Measurements from ENCODE around the gene KLK11. TPM values are rescaled to one million over a fixed set of nuclear protein-coding genes. Genes with fewer than 3 reads are reported as not detected.

Gene KLK11, protein sequence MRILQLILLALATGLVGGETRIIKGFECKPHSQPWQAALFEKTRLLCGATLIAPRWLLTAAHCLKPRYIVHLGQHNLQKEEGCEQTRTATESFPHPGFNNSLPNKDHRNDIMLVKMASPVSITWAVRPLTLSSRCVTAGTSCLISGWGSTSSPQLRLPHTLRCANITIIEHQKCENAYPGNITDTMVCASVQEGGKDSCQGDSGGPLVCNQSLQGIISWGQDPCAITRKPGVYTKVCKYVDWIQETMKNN
- total RNA-seq (ENCODE audit: low replicate concordance), result not detected in 2 replicates

DNA sequence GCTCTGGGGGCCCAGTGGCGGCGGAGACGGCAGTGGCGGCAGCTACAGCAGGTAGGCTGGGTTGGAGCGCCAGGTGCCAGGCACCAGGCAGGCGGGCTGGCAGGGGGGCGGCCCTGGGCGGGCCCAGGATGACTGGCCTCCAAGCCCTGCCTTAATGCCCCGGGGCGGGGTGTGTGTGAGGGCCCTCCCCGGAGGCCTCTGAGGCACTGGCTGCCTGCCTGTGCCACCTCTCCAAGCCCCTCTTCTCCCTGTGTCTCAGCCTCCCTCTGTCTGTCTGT, at the start of gene KLK11:
Gene KLK11, minus strand, starts transcription at position 63 of the 278 bp plus-strand sequence. CDS start 985 bp downstream, outside the sequence.
- no peak for DNase-seq (ENCODE audit: low spot score)
- Histone ChIP-seq H3K9me3 (ENCODE audit: low read depth) (no peaks in the 10 kb centered on the region), H3K4me1 (peaks cover 22% of the 10 kb centered on the region), H3K27me3 (no peaks in the 10 kb centered on the region), H3K4me2 (no peak within 1 kb of the TSS), H3F3A (ENCODE audit: low read depth) (no peaks in the 10 kb centered on the region), H3K4me3 (no peak within 1 kb of the TSS), H3K9ac (no peak within 1 kb of the TSS), H4K20me1 (ENCODE audit: low read depth) (no peaks in the 10 kb centered on the region), H3K79me2 (ENCODE audit: low read depth) (no peaks in the 10 kb centered on the region), H3K36me3 (no peaks in the 10 kb centered on the region), H3K27ac (no peak within 1 kb of the TSS), H2AFZ (replicated peaks) (no peak within 1 kb of the TSS)
- TF ChIP-seq EZH2phosphoT487 (IDR thresholded peaks at IDR 0.05), result no peak
- TF ChIP-seq, protein P1, sequence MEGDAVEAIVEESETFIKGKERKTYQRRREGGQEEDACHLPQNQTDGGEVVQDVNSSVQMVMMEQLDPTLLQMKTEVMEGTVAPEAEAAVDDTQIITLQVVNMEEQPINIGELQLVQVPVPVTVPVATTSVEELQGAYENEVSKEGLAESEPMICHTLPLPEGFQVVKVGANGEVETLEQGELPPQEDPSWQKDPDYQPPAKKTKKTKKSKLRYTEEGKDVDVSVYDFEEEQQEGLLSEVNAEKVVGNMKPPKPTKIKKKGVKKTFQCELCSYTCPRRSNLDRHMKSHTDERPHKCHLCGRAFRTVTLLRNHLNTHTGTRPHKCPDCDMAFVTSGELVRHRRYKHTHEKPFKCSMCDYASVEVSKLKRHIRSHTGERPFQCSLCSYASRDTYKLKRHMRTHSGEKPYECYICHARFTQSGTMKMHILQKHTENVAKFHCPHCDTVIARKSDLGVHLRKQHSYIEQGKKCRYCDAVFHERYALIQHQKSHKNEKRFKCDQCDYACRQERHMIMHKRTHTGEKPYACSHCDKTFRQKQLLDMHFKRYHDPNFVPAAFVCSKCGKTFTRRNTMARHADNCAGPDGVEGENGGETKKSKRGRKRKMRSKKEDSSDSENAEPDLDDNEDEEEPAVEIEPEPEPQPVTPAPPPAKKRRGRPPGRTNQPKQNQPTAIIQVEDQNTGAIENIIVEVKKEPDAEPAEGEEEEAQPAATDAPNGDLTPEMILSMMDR (IDR thresholded peaks at IDR 0.05), result no peak
- TF ChIP-seq EZH2 (IDR thresholded peaks at IDR 0.05), result no peak
- H3K9me3 Mint-ChIP-seq, result peaks cover 3% of the 10 kb centered on the region
- H3K4me1 Mint-ChIP-seq, result peaks cover 3% of the 10 kb centered on the region
- no peak within 1 kb of the TSS for H3K27ac Mint-ChIP-seq
- H3K27me3 Mint-ChIP-seq (ENCODE audit: insufficient read depth, low read depth), result peaks cover 23% of the 10 kb centered on the region
- peak within 1 kb of the TSS; percentile 1 for H3K4me3 Mint-ChIP-seq
- H3K36me3 Mint-ChIP-seq, result no peaks in the 10 kb centered on the region

- TF ChIP-seq EZH2phosphoT487 (IDR thresholded peaks at IDR 0.05), result no peak
- TF ChIP-seq, protein P1 (IDR thresholded peaks at IDR 0.05), result no peak
- TF ChIP-seq EZH2 (IDR thresholded peaks at IDR 0.05), result no peak
- H3K4me3 Mint-ChIP-seq, result no peak overlapping the region
- Histone ChIP-seq H3K27ac (no peak overlapping the region), H3K4me3 (no peak overlapping the region), H4K20me1 (ENCODE audit: low read depth) (no peaks in the 10 kb centered on the region), H3K4me2 (no peak overlapping the region), H2AFZ (replicated peaks) (no peak overlapping the region), H3F3A (ENCODE audit: low read depth) (no peaks in the 10 kb centered on the region), H3K36me3 (no peaks in the 10 kb centered on the region), H3K9ac (no peak overlapping the region), H3K9me3 (ENCODE audit: low read depth) (no peaks in the 10 kb centered on the region), H3K4me1 (no peaks in the 10 kb centered on the region), H3K27me3 (no peaks in the 10 kb centered on the region), H3K79me2 (ENCODE audit: low read depth) (no peaks in the 10 kb centered on the region)
- no peak overlapping the region for H3K27ac Mint-ChIP-seq
- peaks cover 4% of the 10 kb centered on the region for H3K4me1 Mint-ChIP-seq
- H3K27me3 Mint-ChIP-seq (ENCODE audit: insufficient read depth, low read depth), result no peaks in the 10 kb centered on the region
- no peak for DNase-seq (ENCODE audit: low spot score)
- H3K9me3 Mint-ChIP-seq, result peaks cover 13% of the 10 kb centered on the region
- no peaks in the 10 kb centered on the region for H3K36me3 Mint-ChIP-seq
Observed at GRCh38 chr19:51075998-51076397, 49.6 kb upstream of the KLK11 start.

DNA sequence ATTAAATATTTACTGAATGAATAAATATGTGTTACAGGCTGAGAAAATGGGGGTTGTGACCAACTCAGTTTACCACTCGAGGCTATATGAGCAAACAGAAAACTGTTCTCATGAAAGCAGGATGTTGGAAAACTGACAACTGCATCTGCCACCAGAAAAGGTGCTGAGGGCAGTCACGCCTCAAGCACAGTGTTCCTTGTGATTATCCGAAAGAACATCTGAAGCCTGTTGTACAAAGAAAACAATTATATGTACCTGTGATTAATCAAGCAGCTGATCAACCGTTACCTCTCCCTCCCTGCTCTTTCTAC, 44.6 kb upstream of the KLK11 start:
- Histone ChIP-seq H3F3A (ENCODE audit: low read depth) (no peaks in the 10 kb centered on the region), H3K4me2 (no peak overlapping the region), H4K20me1 (ENCODE audit: low read depth) (no peaks in the 10 kb centered on the region), H3K27ac (no peak overlapping the region), H3K9ac (no peak overlapping the region), H3K4me3 (no peak overlapping the region), H3K9me3 (ENCODE audit: low read depth) (no peaks in the 10 kb centered on the region), H3K79me2 (ENCODE audit: low read depth) (no peaks in the 10 kb centered on the region), H3K27me3 (peaks cover 4% of the 10 kb centered on the region), H2AFZ (replicated peaks) (no peak overlapping the region), H3K4me1 (no peaks in the 10 kb centered on the region), H3K36me3 (no peaks in the 10 kb centered on the region)
- no peak for DNase-seq (ENCODE audit: low spot score)
- Mint-ChIP-seq H3K4me3 (no peak overlapping the region), H3K27ac (no peak overlapping the region), H3K4me1 (no peaks in the 10 kb centered on the region), H3K36me3 (no peaks in the 10 kb centered on the region), H3K9me3 (peaks cover 17% of the 10 kb centered on the region), H3K27me3 (ENCODE audit: insufficient read depth, low read depth) (peaks cover 7% of the 10 kb centered on the region)
- TF ChIP-seq EZH2 (IDR thresholded peaks at IDR 0.05), result no peak

DNA sequence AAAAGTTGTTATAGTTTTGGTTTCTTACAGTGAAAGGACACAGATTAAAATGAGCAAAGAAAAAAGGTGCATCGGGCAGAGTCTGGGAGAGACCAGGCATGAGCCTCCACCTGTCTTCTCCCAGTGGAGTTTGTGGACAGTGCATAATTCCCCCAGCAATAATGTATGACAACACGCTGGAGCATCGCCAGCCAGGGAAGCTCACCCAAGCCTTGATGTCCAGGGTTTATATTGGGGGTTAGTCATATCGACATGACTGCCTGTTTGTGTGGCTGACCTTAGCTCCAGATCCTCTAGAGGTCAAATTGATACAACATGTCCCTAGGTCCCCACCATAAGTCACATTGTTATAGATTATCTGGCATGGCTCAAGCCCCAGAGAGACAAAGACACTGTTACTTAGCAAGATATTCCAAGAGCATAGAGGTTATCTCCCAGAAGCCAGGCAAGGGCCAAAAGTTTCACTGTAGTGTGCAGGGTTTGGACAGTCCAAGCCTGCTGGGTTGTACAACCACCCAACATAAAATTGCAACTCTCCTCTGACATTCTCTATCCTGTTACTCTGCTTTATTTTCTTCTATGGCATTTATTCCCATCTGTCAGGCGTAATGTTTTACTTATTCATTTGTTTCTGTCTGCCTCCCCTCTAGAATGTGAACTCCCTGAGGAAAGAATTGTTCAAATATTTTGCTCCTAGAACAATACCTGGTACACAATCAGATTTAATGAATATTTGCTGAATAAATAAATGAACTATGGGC, 44.1 kb upstream of the KLK11 start:
- no peaks in the 10 kb centered on the region for H3F3A ChIP-seq (ENCODE audit: low read depth)
- H4K20me1 ChIP-seq (ENCODE audit: low read depth), result no peaks in the 10 kb centered on the region
- no peaks in the 10 kb centered on the region for H3K9me3 ChIP-seq (ENCODE audit: low read depth)
- no peak for DNase-seq (ENCODE audit: low spot score)
- no peaks in the 10 kb centered on the region for H3K36me3 ChIP-seq
- no peak overlapping the region for H3K4me2 ChIP-seq
- Mint-ChIP-seq H3K27me3 (ENCODE audit: insufficient read depth, low read depth) (peaks cover 9% of the 10 kb centered on the region), H3K27ac (no peak overlapping the region), H3K36me3 (no peaks in the 10 kb centered on the region), H3K4me1 (no peaks in the 10 kb centered on the region), H3K9me3 (peaks cover 20% of the 10 kb centered on the region), H3K4me3 (no peak overlapping the region)
- no peak overlapping the region for H3K9ac ChIP-seq
- no peaks in the 10 kb centered on the region for H3K4me1 ChIP-seq
- H3K27me3 ChIP-seq, result peaks cover 10% of the 10 kb centered on the region
- no peak overlapping the region for H3K4me3 ChIP-seq
- no peak for TF ChIP-seq EZH2 (IDR thresholded peaks at IDR 0.05)
- TF ChIP-seq, protein P1 (IDR thresholded peaks at IDR 0.05), result no peak
- no peak for TF ChIP-seq EZH2phosphoT487 (IDR thresholded peaks at IDR 0.05)
- no peak overlapping the region for H2AFZ ChIP-seq (replicated peaks)
- no peaks in the 10 kb centered on the region for H3K79me2 ChIP-seq (ENCODE audit: low read depth)
- no peak overlapping the region for H3K27ac ChIP-seq
